T-helper 2 cell treated with Interferon-gamma antibody and Interleukin-4, amounts not matched to agents 100 ng/mL and 5 ng/mL, for 36 hours (primary cell): ENCODE results near the gene ADA. TPM values are rescaled to one million over a fixed set of nuclear protein-coding genes. Genes with fewer than 3 reads are reported as not detected.

ENCODE experiments used
- intact Hi-C: fragments of 100-400 bp; cut with micrococcal nuclease; formaldehyde crosslinking; loops from one replicate; pipeline ENCODE4 v1.15.1; 2023
- total RNA-seq: library from RNA; stranded (reverse); gene quantifications from 2 replicates; pipeline ENCODE4 v1.2.3, GENCODE V29; 2022

Gene ADA
- total RNA-seq, 1 donor from 2014 or later: 85.7 TPM

DNA sequence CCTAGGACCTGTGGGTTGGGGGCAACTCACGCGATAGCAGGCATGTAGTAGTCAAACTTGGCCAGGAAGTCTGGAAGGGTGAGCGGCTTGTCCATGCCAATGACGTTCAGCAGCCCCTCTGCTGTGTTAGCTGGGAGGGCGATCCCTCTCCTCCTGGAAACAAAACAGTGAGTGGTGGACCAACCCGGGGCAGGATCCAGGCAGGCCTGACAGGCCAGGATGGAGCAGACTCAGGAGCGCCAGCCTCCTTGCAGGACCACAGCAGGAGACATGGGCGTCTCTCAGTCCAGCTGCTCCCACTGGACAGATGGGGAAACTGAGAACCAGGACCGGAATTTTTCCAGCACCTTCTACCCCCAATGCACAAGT is 22.5 kb downstream of the ADA start:
- intact Hi-C loops: no loop called here

DNA sequence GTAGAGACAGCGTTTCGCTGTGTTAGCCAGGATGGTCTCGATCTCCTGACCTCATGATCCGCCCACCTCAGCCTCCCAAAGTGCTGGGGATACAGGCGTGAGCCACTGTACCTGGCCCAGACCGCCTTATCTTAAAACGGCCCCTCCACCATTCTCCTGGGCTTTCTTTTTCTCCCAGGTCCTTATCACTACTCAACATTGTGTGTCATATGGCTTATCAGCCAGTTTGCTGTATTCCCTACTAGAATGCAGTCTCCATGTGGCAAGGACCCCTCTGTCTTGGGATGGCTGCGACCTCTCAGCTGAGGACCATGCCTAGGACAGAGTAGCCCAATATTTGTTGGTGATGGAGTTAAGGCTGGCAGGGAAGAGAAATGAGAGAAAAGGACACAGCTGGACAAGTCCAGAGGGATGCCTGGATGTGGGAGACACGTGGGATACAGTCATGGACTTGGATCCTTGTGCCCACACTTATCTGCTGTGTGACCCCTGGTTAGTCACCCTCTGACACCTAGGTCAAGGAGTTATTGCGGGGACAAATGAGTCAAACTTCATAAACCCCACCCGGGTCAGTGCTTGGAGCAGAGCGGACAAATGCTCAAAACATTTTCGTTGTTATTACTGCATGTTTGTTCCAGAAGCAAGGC is 24.0 kb downstream of the ADA start:
- intact Hi-C loops: no loop called here

DNA sequence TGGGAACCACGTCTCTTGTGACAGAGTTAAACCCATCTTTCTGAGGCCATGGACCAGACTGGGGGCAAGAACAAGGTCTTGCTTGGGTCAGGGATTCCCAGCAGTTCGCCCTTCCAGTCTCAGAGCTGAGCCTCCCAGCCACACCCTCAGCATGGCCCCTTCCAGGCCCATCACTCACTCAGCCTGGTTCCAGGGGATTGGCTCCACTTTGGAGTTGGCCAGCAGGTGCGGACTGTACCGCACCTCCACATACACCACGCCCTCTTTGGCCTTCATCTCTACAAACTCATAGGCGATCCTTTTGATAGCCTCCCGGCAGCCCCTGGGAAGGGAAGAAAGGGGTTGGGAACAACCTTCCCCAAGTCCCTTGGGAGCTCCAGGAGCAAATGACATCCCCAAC is 25.2 kb downstream of the ADA start:
- intact Hi-C loops: no loop called here

DNA sequence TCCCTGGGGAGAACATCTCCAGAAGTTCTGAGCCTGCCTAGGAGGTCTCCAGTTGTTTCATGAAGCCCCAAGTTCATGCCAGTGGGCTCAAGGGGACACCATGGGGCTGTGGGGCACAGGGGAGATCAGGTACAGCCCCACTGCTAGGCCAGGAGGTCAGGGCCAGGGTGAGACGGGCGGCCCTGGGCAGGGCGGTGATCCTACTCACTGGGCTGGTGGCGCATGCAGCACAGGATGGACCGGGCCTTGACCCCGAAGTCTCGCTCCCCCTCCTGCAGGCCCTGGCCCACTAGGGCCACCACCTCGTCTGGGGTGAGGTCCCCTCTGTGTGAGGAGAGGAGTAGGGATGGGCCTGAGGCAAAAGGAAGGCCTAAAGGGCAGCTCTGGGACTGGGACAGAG is 26.1 kb downstream of the ADA start:
- intact Hi-C loops: no loop called here

DNA sequence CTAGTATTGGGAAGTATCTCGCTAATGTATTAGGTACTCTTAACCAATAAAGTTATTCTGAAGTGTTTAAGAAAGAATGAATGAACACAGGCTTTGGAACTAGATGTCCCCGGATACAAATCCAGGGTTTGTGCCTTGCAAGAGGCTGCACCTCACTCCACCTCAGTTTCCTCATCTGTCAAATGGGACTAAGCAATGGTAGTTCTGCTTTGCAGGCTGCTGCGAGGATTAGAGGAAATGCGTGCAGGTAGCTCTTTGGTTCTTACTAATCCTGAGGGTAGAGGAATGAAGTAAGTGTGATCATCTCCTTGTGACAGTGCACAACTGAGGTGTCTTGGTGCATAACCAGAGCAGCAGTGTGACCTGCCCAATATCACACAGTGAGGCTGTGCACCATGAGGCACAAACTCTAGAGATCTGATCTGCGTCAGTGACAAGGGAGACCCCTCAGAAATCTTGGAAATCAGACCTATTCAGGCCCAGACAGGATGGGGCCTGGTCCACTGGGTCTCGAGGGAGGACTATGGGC is 26.7 kb downstream of the ADA start:
- intact Hi-C loops: no loop called here

DNA sequence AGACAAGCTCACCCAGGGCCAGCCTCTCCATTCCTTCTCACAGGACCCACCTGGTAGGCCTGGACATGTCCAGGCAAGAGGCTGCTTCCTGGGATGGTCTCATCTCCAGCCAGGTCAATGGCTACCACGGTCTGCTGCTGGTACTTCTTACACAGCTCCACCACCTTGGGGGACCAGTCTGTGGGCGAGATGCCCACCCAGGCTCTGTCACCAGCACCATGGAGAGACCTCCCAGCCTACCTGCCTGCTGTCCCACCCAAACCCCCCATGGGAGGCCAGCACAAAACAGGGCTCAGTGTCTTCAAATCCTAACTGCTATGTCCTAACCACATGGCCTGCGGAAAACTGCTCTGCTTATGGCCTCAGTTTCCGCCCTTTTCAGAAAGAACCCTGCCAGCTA is 27.3 kb downstream of the ADA start:
- intact Hi-C loops: no loop called here

DNA sequence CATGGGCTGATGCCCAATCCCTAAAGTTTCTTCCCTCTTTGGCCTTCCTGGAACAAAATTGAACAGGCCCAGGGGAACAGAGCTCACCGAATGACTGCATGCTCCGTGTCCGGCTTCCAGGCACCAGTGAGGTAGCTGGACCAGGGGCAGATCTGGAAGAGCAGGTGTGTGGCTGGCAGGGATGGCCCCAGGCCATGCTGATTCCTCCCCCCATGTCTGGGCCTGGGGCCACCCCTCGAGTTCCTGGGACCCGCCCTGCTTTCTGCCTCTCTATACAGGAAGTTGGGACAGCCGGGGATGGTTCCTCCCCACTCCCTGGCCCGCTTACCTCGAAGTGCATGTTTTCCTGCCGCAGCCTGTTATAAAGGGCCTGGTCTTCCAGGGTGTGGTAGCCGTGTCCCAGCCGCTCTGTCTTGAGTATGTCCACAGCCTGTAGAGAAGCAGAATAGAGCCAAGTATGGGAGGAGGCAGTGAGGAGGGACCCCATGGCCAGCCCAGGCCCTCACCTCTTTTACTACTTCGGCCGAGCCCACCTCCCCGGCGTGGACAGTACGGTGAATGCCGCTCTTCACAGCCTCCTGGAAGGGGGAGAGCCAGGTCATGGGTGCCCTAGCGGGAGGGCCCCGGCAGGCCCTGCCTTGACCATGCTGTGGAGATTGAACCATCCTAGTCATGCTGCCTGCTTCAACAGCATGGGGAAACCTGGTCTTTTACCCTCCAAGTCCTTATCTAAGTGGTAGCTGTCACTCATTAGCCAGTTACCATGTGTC is 28.8 kb downstream of the ADA start:
- intact Hi-C loops: no loop called here

DNA sequence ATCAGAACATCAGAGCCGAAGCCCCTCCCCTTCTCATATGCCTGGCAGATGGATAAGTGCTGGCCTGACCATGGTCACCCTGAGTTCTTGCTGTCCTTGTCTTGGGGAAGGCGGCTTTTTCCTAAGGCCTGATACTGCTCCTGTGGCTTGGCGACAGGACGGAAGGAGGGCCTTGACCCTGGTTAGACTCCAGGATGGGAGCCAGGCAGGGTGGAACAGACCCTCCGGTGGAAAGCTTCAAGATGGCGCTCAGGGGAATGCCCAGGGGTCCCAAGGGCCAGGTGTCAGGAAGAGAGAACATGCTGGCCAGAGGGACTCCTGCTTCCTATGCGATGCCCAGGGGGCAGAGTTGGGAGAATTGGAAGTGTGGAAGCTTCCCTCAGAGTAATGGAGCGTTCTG is 29.6 kb downstream of the ADA start:
- intact Hi-C loops: no loop called here

DNA sequence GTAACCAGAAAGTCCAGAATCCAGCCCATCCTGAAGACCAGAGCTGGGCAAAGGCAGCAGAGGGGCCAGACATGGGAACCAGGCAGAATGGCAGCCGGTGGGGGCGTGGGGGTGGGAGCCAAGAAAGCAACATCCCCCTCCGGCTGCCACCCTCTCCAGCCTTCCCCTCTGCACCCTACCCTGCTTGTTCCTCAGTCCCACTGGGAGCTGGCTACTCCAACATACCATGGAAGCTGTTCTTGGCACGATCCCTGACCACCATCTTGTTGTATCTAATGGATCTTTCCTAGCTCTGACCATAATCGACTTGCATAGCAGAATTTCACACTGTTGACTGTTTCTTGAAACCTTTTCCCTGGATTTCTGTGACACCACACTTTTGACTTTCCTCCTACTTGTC is 30.2 kb downstream of the ADA start:
- intact Hi-C loops: no loop called here

DNA sequence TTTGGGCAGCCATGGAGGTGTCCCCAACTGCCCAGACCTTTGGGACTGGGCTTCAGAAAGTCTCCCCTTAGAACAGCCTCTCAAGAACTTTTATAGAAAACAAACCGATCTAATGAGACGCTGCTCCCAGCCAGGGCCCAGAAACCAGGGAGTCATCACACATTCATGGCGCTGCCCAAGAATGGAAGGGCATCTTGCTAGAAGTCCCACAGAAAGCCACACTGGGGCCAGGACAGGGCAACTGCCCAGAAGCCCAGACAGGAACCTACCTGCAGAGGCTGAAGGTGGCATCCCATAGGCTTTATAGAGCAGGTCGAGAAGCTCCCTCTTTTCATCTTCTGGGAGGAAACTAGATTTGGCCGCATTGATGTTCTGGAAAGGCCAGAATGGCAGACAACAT is 31.5 kb downstream of the ADA start:
- intact Hi-C loops: no loop called here

DNA sequence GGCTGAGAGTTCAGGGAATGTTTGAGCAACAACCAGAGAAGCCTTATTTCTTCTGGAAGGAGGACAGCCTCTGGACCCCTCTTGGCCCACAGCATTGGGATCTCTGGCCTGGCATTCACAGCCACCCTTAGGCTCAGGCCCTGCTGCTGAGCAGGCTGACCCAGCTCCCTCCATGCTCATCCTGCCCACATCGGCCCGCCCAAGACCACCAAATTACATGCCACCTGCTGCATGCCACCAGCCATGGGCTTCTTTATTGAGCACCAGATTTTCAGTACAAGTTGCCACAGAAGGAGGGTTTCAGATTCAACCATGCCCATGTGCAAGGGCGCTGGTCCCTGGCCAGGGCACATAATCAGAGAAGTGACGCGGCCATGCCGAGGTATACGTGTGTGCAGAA is 32.2 kb downstream of the ADA start:
- intact Hi-C loops: no loop called here

DNA sequence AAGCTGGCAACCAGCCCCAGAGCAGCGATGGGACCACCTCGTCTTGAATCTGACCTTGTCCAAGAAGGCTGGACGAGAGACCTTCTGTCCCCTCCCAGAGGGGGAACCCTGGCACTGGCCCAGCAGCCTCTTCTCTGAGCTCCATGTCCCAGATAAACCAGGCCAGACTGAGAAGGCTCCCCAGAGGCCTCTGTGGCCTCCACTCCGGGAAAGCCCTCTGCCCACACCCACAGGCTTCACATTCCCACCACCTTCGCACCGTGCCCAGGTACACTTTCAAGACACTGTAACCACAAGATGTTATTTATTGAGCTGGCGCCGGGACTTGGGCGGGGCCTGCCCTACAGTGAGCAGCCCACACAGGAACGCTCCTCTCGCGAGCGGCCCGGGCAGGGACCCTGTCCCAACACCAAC is 33.2 kb downstream of the ADA start:
- intact Hi-C loops: no loop called here

DNA sequence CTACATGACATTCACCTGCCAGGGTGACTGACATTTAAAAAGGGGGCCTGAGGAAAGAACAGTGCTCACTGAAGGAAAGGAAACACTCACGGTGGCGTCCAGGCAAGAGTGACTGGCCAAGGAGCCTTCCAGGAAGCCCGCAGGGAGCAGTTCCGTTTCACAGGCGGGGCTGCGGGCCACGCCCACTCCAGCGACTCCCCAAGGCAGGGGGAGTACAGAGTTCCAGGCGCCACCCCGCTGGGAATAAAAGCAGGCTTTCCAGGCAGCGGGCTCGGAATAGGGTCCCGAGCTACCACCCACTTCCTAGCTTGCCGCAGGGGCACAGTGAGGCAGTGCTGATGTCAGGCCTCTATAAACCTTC is 34.9 kb downstream of the ADA start:
- intact Hi-C loops: no loop called here

DNA sequence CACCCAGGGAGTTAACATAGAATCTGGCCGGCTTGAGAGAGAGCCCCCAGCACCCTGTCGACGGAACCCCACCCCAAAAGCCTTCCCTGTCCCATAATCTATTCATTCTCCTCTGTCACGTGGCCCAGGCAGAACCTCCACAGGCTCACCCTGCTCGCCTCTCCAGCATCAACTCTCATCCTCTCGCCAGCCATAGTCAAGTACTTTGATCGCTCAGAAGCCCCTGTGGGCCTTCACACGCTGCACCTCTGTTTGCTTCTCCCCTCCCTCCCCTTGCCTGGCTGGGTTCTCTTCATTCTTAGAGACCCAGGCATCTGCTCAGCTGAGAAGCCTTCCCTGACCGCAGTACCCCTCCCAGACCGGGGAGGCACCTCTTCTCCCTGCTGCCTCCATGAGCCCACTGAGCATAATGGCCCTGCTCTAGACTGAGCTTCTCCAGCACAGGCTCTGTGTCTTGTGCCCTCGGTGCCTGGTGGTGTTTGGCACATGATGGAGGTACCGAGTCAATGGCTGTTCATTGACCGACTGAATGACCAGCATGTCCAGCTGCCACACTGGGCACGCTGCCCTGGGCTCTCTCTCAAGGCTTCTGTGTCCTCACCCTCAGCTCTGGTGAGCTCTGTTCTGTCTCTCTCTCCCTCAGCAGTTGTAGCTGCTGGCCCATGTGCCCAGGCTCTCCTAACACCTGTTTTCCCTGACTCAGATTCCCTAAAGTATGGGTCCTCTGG is 35.5 kb downstream of the ADA start:
- intact Hi-C loops: no loop called here

DNA sequence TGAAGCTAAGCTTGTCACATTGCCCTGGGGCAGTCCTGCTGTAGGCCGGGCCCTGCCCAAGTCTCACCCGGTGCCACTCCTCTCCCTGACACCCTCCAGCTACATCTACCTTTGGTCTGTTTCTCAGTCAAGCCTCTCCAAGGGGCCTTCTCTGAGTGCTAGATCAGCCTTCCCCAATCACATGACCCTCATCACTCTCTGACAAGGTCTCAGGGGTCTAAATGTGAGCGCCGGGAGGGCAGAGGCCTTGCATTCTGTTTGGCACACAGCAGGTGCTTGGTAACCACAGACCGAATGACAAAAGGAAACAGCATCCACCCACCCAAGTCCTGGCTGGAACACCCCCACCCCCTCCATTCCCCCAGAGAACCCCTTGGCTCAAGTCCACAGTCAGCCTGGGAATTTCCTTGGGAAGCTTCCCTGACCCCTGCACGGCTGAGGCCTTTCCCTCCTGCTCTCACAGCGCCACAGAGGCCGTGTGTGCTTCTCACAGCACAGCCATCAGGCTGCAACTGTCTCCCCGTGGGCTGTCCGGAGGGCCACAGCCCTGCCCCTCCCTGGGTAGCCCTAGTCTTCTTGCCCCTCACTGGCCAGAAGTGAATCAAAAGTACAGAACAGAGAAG is 36.2 kb downstream of the ADA start:
- intact Hi-C loops: no loop called here

DNA sequence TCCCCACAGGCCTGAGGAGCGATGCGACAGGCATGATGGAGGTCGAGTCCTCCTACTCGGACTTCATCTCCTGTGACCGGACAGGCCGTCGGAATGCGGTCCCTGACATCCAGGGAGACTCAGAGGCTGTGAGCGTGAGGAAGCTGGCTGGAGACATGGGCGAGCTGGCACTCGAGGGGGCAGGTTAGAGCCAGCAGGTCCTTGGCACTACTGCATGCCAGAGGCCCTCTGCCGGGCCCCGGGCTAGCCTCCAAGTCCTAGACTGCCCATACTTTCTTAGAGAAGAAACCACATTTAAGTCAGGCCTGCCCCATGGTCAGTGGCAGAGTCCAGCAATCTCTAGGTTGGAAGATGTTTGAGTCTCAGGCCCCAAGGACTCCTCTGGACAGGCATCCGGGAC is 37.0 kb downstream of the ADA start:
- intact Hi-C loops: loop anchor here (5.0 kb wide), 1 partner anchor 68 kb away; no protein-coding TSS in a partner anchor

DNA sequence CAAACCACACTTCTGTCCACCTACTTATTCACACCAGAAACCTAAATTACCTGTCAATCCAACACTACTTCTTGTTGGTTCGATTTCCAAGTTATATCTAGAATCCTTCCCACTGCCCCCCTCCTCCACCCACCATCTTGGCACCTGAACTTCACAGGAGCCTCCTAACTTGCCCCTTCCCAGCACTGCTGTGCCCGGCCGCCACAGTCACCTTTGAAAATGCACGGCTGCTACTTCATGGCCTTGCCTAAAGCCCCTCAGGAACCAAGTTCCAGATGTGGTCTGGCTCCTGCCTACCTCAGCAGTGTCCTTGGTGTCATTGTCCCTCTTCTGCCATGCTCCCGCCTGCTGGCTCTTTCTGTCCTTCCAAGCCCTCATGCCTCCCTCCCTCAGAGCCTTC is 37.9 kb downstream of the ADA start:
- intact Hi-C loops: loop anchor here (5.0 kb wide), 1 partner anchor 69 kb away; no protein-coding TSS in a partner anchor

DNA sequence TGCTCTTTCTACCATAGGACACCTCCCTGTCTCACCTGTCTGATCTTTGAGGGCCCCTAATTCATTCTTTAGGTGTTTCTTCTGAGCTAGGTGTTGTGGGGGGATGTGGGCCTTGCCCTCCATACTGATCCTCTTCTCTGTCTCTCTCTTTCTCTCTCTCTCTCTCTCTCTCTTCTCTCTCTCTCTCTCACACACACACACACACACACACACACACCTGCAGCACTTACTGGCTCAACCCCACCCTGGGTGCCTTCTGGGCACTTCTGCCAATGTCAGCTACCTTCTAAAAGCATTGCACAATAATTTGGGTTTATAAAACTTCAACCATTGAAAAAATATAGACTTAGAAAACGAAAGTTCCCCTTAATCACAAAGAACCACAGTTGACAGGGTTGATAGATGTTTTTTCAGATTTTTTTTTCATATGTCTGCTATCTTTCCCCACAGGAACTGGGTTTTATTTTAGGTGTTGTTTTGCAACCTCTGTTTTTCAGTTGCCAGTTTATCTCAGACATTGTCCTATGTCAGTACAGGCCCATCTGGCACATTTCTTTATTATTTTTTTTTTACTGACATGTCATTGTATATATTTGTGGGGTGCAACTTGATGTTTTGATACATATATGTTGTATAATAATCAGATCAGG is 41.1 kb downstream of the ADA start:
- intact Hi-C loops: loop anchor here (1.0 to 5.0 kb wide), 6 partner anchors 72 to 395 kb away; partner anchors contain the start of gene SERINC3

DNA sequence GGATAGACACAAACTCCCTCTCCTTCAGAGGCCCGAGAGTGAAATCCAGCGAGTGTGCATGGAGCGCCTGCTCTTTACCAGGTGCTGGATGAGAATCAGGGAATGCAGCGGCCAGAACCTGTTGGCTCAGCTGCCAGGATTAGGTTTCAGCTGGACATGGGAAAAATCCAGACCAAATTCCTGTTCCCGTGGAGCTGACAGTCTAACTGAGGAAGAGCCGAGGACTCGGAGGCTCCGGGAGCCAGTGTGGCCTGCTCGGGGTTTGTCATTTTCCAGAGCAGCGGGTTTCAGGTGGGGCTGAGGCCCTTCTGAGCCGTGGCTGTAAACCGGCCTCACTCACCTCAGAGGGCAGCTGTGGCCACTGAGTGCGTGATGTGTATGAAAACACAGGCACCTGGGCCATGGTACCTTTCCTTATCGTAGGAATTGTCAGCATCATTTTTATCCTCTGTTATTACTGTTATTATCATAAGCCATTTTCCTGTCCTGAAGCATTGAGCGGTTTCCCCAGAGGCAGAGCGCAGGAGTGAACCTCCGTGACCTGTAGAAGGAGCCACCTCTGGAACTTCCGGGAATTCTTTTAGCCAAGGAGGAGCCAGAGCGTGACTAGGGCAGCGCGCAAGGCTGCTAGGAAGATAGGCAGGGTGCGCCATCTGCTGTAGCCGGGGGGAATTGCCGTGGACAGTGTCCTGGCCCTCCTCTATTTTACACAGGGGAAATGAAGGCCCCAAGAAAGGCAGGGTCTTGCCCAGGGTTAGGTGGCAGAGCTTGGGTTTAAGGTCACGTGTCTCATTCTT is 41.8 kb downstream of the ADA start:
- intact Hi-C loops: loop anchor here (1.0 to 5.0 kb wide), 6 partner anchors 73 to 394 kb away; partner anchors contain the start of gene SERINC3

DNA sequence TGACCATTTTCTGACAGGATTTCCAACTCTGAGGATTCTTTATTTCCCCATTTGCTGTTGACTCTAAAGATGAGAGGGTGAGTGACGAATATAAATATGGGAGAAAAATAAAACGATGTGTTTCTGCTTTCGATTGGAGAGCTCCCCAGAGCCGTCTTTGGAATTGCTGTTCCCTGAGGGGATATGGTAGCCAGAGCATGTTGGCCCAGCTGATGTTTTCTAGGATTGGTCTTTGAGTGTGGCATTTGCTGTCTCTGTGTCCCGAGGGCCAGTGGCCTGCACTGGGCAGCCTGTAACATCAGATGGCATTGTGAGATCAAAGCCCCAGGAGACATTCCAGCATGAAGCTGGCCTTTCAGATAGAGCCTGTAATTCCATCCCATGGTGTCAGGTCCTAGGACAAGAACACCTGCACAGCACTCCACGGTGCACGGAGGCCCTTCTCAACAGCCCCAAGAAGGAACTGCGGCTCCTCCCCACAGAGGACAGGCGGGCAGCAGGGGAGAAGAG is 42.4 kb downstream of the ADA start:
- intact Hi-C loops: no loop called here
